NCI-H2029 (cell line): Measurements from ENCODE around the gene BHLHE23.

ENCODE experiments used
- DNase-seq: peaks from one replicate; lab custom pipeline; 2025; lab: John Stamatoyannopoulos, UW

The BHLHE23 gene

DNA sequence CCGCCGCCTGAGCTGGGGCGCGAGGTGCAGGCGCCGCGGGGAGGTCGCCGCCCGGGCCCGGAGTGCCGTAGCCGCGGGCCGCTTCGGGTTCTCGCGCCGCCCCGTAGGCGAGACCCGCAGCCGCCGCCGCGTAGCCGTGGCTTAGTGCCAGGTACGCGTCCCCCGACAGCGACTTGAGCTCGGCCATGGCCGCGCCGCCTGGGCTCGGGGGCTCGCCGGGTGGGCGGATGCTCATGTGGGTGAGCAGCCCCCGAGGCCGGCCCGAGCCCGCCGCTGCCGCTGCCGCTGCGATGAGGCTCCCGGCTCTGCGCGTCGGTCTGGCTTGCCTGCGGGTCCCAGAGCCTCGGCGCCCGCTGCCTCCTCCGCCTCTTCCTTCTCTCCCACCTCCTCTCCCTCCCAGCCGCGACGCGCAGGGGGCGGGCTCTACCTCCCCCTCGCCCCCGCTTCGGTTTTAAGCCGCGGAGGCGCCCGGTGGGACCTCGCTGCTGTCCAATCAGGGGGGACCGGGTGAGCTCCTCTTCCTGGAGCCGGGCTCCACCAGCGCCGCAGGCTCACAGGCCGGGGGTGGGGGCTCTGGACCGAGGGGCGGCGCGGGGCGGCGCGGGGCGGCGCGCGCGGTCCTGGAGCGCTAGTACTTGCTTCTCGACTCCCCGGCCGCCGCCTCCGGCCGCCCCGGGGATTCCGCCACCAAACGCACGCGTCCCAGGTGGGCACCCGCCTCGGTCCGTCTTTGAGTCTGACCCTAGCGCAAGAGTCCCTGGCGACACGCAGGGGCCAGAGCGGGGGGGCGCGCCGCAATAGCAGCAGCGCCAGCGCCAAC is at the start of gene BHLHE23:
TSS of gene BHLHE23 (minus strand) at position 425 of the 820 bp plus-strand sequence. CDS start at position 235, 190 bp downstream.
- no peak for DNase-seq

DNA sequence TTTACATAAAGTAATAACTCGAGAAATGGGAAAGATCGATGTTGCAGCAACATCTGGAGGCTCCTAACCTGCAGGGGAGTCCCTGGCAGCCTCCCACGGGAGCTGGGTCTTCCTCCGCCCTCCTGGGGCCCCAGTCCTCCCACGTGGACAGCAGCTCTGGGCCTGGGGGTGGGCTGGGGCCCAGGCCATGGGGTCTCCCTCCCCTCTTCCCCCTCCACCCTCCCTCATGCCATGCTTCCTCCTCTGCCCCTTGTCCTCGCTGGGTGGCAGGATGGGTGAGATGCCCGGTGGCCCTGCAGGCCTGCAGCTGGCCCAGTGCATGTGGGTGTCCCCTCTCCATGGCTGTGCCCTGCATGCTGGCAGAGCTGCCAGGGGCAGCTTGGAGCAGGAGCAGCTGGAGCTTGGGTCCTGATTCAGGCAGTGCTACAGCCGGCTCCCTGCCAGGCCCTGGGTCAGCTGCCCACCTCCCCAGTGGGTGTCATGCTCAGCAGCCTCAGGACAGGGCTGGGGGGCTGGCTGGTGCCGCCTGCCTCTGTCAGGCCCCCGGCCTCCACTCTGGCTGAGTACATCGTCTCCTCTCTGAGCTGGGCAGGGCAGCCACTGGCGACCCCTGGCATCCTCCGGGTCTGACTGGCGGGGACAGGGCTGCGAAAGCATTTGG is 48.9 kb upstream of the BHLHE23 start:
- DNase-seq, result no peak

DNA sequence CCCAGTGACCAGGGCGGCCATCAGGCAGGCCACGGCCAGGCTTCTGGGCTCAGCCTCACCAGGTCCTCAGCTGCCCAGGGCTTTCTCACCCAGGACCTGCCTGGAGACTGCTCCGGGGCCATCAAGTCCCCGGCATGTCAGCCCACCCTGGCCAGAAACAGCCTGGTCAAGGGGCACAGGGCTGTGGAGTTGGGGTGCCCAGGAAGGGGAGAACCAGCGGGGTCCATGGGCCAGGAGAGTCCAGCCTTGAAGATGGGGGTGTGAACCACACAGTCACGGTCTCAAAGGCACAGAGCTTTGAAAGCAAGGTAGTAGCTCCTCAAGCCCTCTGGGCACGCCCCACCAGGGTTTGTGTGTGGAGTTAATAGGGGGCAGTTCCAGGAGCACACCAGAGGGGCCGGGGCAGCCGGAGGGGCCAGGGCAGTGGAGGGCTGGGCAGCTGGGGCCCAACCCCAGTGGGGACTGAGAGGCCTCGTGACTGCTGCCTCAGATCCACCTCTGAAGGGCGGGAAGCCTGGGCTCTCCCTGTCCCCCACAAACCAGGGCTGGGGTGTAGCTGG is 48.0 kb upstream of the BHLHE23 start:
- DNase-seq, result no peak

DNA sequence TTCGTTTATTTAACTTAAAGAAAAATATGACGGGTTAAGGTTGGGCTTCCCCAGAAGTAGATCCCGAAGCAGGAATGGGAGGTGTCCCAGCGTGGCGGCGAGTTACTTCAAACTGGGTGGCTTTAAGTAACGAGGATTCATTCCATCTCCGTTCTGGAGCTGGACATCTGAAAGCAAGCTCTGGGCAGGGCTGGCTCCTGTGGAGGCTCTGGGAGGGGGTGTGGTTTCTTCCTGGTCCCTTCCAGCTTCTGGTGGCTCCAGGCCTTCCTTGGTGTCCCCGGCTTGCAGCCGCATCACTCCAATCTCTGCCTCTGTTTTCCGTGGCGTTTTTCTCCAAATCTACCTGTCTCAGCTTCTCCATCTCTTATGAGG is 47.3 kb upstream of the BHLHE23 start:
- DNase-seq, result no peak

DNA sequence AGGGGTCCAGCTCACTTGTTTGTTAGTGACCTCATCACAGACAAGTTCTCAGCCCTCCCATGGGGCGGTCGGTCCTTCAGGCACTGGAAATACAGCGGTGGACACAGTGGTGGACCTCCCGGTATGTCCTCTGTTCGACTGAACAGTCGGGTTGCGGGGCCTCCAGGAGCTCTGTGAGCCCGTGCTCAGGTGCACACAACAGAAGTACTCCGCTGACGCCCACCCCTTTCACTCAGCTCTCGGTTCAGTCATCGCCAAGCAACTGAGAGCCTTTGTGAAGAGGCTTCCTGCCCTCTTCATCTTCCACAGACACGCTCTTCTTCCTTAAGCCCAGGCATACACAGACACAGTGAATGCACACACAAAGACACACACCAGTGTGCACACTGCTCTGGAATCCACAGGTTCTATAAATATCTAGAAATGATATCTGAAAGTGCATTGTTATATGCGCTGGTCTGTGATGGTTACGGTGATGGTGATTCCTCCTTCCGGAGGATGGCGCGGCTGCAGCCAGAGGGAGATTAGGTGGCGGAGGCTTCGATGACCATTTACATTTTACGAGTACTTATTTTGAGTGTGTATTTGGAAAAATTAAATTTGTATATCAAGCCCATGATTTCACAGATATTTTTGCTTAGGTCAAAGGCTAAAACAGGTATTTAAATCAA is 46.8 kb upstream of the BHLHE23 start:
- no peak for DNase-seq

DNA sequence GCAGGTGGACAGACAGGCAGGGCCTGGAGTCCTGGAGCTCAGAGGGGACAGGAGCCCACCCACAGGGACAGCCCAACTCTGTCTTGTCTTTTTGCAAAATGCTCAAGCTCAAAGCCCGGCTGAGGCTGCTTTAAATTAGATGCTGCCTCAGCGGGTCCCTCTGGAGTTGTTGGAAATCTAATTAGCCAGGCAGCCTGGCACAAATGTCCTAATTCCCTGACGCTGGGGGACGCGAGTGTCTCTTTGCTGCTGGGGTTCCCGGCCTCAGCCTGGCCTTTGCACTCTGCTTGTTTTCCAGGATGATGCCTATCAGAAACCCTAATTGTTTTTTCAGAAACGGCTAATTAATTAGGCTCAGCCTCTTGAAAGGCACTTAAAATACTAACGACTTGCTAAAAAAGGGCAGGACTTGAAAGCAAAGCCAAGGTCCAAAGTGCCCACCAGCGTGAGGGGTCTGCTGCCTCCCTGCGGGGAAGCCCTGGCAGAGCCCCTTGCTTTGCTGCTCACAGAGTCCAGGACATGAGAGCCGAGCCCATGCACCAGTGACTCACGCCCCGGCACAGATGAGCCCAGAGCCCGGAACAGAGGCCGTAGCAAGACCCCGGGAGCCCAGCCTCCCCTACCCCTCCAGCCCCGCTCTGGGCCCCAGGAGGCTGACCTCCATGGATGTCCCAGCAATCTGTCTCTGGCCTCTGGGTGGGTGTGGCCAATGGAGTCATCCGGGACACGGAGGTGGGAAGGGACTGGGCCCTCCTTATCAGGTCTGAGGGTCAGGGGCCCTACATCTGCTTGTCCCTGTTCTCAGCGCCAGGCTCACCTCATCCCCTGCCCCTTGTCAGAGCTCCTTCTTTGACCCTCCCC is 46.0 kb upstream of the BHLHE23 start:
- DNase-seq, result no peak

DNA sequence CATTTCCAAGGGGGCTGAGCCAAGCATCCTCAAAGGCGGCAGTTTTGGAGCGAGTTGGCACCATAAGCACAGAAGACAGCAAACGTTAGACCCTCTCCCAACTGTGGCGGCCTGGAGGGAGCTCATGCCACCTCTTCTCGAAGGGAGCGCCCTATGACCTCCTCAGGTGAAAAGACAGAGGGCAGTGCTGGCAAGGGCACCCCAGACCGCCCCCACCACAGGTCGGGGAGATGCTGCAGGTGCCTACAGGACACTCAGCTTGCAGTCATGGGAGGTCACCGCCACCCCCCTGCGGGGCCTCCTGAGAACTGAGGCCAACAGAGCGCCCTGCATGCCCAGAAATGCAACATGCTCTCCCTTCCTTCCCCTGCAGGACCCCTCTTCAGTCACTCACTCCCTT is 45.1 kb upstream of the BHLHE23 start:
- no peak for DNase-seq

DNA sequence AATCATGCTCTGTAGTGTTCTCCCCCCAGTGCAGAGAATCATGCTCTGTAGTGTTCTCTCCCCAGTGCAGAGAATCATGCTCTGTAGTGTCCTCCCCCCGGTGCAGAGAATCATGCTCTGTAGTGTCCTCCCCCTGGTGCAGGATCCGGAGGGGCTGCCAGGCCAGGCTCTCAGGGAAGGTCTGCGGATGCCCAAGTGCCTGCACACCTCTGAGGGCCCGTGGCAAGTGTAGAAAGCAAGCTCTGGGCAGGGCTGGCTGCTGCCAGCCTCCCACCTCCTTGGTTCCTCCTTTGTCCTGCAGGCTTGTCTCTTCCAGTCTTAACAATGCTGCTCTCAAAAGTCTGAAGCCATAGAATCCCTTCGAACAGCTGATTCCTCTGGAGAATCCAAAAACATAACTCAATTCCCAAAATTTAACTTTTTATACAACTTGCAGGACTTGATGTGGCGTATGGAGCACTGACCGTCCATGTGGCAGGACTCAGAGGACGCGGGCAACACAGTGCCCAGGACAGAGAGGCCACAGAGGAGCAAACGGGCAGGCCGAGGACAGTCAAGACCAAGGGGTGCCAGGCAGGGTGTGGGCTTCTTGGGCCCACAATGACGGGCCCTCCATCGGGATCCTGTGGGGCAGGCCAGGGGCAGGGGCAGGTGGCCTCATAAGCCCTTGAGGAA is 44.6 kb upstream of the BHLHE23 start:
- DNase-seq, result no peak

DNA sequence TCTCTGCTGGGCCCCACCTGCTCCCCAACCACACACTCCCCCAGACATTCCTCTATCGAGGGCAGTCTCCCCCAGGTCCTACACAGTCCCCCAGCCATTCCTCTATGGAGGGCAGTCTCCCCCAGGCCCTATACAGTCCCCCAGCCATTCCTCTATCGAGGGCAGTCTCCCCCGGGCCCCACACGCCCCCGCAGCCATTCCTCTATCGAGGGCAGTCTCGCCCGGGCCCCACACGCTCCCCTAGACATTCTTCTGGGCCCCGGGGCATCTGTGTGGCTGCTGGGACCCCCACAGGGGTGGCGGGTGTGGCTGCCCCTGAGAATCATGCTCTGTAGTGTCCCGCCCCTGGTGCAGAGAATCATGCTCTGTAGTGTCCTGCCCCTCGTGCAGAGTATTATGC is 43.6 kb upstream of the BHLHE23 start:
- DNase-seq, result no peak

DNA sequence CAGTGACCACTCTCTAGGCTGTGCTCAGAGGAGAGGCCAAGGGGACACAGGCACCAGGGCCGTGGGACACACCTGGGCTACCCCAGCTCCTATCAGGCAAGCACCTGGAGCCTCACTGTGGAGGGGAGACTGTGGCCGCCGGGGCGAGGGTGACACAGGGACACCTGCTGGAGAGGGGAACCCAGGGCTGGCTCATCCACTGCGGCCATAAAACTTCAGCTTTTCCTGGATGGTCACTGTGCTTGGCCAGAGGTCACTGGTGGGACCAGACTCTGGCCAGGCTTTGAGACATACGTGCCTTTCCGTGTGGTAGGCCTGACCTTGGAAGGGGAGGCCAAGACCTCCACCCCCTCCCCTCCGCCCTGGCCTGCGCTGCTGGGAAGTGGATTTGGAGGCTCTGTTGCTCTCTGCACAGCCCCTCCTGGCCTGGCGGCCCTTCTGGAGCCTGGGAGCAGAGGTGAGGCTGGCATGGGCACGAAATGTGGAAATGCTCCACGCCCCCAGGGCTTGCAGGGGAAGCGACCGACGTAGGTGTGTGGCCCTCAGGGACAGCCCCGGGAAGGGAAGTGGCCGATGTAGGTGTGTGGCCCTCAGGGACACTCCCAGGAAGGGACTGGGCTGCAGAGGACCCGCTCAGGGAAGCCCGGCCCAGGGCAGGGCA is 42.9 kb upstream of the BHLHE23 start:
- DNase-seq, result no peak

DNA sequence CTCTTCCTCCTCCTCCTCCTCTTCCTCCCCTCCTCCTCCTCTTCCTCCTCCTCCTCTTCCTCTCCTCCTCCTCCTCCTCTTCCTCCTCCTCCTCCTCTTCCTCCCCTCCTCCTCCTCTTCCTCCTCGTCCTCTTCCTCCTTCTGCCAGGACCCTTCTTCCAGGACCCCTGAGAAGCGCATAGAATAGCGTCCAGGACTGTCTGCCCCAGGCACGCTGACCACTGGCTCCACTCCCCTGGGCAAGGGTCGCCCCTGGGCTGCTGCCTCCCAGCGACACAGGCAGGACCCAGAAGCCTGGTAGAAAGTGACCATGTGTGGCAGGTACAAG is 42.4 kb upstream of the BHLHE23 start:
- DNase-seq, result no peak

DNA sequence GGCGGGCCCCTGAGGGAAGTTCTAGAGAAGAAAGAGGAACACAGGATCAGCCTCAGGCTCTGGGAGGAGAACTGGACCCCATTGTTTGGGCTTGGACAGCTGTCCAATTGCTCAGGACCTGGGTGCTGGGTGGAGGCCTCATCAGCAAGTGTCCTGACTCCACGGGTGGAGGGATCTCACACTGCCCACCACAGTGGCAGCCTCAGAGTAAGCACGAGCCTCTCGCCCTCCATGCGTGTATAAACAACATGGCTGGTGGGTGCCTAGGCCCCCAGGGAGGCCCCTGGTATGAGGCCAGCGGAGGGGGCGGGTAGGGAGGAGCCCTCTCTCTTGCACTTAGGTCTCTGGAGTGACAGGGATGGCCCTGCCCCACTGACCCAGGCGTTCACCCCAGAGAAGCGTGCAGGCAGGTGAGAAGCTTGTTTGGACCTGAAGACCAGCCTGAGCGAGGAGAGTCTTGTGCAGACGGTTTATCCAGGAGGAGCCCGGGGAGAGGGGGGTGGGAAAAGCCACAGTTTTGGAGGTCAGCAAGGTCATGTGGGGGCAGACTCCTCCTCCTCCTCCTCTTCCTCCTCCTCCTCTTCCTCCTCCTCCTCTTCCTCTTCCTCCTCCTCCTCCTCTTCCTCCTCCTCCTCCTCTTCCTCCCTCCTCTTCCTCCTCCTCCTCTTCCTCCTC is 41.9 kb upstream of the BHLHE23 start:
- no peak for DNase-seq

DNA sequence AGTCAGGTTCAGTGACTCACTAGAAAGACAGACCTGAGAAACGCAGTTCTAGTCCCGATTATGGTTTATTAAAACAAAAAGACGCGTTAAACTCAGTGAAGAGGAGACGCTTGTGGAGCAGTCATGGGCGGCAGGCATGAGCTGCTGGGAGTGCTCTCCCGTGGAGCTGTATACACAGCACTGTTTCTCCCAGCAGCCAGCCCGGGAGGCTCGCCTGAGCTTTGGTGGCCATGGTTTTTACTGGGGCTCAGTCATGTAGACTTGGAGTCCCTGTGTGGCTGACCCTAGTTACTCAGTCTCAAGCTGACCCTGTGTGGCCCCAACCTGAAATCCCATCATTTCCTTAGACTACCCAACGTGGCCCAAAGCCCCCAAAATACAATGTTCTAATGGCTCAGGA is 41.2 kb upstream of the BHLHE23 start:
- no peak for DNase-seq

DNA sequence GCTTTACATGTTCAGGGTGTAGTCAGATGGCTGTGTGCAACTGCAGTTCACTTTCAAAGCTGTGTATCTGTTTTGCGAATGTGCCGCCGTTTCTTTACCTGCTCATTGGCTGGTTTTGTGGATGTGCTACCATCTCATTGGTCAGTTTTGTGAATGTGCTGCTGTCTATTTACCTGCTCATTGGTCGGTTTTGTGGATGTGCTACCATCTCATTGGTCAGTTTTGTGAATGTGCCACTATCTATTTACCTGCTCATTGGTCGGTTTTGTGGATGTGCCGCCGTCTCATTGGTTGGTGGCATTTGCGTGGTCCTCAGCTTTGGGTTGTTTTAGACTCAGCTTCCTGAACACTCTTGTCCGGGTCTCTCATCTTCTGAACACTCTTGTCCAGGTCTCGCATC is 40.5 kb upstream of the BHLHE23 start:
- no peak for DNase-seq

DNA sequence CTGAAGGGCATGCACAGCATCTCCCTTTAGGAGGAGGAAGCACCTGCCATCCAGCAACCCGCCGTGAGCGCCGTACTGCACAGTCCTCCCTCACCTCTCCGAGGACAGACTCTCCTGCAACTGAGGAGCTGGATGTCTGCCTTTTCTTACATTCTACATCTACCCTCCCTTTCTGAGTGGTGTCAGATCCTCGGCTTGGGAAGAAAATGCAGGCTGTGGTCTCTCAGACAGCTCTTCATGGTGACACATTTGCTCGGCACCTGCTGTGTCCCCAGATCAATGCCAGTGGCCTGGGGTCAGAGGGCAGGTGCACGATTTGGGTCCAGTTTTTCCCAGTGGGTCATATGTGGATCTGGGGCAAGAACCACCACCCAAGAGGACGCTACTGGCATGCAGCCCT is 40.1 kb upstream of the BHLHE23 start:
- DNase-seq, result no peak

DNA sequence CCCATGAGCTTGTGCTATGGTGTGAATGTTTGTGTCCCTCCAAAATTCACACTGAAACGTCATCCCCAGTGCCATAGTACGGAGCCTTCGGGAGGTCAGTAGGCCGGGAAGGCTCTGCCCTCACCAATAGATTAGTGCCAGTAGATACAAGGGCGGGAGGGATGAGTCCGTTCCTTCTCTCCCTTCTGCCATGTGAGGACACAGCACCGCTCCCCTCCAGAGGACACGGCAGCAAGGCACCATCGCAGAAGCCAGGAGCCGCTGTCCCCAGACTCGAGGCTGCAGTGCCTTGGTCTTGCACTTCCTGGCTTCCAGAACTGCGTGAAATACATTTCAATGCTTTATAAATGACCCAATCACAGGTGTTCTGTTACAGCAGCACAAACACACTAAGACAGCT is 39.2 kb upstream of the BHLHE23 start:
- DNase-seq, result no peak

DNA sequence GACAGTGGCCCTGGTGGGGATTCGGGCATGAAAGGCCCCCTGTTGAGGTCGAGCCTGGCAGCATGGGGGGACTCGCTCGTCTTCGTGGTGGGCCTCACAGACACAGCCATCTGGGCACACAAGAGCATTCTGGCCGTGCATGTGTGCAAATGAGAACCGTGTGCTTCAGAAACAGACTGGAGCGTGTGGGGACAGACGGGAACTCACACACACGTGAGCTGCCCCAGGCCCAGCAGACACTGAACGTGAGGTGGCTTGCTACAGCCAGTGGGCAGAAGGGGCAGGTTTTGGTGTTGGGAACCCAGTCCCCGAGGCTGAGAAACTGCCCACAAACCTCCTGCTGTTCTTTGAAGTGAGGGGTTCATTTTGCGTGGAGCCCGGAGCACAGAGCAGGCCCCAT is 38.6 kb upstream of the BHLHE23 start:
- DNase-seq, result no peak

DNA sequence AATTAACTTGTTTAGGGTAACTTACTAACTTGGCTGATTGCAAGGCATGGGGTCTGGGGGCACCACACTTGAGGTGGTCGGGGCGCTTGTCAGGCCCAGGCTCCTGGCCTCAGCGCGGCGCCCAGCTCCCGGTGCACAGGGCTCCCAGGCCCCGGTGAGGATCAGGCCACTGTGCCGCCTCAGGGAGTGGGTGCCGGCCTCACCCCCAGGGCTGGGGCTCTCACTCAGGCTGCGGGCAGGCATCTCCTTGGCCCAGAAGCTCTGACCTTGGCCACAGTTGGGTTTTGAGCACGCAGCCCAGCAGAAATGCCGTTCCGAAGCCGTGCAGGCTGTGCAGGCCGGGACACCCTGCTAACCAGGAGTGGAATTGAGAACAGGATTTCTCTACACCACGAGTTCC is 37.8 kb upstream of the BHLHE23 start:
- DNase-seq, result no peak

DNA sequence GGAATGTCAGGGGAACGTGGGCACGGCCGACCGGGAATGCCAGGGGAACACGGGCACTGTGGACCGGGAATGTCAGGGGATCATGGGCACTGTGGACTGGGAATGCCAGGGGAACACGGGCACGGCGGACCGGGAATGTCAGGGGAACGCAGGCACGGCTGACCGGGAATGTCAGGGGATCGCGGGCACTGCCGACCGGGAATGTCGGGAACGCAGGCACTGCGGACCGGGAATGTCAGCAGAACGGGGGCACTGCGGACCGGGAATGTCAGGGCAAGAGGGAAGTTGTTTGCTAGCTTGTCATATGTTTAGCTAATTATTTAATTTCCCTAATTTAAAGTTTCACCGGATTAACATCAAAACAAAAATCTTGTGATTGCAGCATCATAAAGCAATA is 37.4 kb upstream of the BHLHE23 start:
- no peak for DNase-seq
